ENCODE data around the gene PRSS1. TPM values are rescaled to one million over a fixed set of nuclear protein-coding genes. Genes with fewer than 3 reads are reported as not detected.
"Not testable (repeated sequence)": the region's sequence is repeated elsewhere in the genome, so short reads cannot be mapped to it uniquely, and the experiment has no call there.

PRSS1 gene
- not detected in 2 replicates for total RNA-seq

DNA sequence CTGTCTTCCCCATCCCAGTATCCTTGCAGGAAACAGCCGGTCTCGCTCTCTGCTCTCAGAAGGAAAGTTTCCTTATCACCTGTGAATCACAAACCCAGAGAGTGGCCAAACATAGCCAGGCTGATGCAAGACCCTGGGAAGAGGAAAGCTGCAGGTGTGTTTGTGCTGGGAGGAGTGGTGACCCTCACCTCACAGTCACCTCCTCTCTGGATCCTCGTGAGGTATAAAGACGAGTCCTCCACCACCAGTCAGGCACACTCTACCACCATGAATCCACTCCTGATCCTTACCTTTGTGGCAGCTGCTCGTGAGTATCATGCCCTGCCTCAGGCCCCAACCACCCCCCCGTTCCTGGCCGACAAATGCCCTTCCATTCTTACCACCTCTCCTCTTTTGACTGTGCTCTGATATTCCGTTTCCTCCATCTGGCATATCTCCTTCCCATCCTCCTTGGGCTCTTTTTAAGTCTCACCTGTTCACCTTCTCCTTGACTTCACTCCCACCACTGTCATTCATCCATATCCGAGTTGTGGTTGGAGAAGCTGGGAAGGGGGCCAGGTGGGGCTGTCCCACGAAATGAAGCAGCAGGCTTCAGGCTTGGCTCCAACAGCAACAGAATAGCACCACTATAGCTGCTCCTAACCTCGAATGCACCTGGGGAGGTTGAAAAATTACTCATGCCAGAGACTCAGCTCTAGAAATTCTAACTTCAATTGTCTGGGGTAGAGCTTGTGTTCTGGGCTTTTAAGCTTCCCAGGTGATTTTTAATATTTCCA, at the start of gene PRSS1:
PRSS1 (plus strand) TSS at position 255 of the 776 bp plus-strand sequence; CDS start at position 268, 13 bp downstream.
- DNase-seq (ENCODE audit: low read depth, low spot score): no peak

- not testable (repeated sequence) for DNase-seq (ENCODE audit: low read depth, low spot score)
Observed at GRCh38 chr7:142700935-142701334, 48.3 kb upstream of the PRSS1 start.

DNA sequence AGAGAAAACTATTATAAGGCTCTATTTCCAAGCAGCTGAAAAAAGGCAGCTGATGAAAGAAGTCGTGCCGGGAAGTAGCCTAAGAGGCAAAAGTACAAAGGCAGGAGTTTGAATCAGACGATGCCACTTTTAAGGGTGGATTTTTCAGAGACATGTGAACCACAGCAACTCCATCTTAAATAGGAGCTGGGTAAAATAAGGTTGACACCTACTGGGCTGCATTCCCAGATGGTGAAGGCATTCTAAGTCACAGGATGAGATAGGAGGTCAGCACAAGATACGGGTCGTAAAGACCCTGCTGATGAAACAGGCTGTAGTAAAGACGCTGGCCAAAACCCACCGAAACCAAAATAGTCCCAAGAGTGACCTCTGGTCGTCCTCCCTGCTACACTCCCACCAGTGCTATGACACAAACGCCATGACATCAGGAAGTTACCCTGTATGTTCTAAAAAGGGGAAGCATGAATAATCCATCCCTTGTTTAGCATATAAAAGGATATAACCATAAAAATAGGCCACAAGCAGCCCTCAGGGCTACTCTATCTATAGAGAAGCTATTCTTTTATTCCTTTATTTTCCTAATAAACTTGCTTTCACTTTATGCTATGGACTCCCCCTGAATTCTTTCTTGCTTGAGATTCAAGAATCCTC, 45.5 kb upstream of the PRSS1 start:
- no peak for DNase-seq (ENCODE audit: low read depth, low spot score)

DNA sequence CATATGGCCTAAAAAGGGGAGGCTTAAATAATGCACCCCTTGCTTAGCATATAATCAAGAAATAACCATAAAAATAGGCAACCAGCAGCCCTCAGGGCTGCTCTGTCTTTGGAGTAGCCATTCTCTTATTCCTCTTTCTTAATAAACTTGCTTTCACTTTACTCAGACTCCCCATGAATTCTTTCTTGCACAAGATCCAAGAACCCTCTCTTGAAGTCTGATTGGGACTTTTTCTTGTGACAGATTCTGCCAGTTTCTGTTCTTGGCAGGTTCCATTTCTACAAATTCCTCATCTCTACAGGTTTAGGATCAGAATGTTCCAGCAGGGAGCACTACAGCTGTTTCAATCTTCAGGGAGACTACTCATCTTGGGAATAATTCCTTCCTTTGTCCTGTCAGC, 40.5 kb upstream of the PRSS1 start:
- not testable (repeated sequence) for DNase-seq (ENCODE audit: low read depth, low spot score)

DNA sequence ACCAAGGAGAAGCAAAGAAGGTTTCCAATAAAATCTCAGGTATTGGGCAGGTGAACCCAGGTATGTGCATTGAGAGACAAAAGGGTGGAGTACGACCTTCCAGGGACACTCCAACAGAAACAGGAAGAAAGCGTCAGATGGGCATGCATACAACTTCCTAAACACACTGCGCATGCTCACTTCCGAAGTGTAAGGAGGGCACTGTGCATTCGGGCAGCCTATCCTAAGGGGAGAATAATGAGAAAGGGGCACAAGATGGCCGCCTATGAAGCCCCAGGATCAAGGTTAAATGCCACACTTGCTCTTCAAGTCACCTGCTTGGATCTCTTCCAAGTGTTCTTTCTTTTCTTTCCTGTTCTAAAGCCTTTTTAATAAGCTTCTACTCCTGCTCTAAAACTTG, 39.4 kb upstream of the PRSS1 start:
- DNase-seq (ENCODE audit: low read depth, low spot score): no peak

DNA sequence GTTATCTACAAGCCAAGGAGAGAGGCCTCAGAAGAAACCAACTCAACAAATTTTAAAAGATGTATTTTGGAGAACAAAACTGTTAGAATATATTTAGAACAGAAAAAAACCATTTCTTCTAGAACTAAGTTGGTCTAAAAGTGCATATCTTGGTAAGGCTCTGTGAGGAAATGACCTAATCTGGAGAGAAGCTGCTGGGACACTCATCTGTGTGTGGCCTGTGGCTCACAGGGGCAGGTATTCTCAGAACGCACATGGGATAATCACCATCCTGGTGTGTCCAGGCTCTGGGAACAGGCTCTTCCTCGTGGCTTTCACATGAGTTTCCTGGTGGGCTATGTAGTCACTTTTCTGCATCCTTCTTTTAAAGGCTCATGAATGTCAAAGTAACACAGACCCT, 38.1 kb upstream of the PRSS1 start:
- no peak for DNase-seq (ENCODE audit: low read depth, low spot score)

DNA sequence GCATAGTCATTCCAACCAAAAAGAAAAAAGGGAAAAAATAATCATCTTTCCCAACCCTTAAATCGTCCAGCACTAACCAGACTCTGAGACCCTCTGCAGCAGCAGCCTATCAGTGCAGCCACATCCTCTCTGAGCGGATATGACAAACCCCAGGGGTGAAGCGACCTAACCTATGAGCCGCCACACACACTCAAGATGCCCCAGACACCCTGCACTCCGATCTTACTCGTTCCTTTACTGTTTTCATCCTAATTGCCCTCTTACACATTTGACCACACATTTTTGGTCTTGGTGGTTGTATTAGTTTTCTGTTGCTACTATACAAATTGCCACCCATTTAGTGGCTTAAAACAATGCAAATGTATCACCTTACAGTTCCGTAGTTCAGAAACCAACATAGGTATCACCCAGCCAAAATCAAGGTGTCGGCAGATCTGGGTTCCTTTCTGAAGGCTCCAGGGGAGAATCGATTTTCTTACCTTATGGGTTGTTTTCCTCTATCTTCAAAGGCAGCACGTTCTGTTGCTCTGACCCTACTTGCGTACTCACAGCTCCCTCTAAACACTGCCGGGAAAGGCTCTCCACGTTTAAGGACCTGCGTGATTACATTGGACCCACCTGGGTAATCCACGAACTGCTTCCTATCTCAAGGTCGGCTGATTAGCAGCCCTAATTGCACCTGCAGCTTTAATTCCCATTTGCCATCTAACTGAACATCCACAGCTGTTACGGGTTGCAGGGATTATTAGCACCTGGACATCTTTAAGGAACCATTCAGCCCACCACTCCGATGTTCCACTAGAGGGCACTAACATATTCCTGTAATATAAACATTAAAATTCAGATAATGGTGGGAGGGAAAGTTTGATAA, 37.3 kb upstream of the PRSS1 start:
- no peak for DNase-seq (ENCODE audit: low read depth, low spot score)

- DNase-seq (ENCODE audit: low read depth, low spot score): no peak
Observed at GRCh38 chr7:142712617-142712957, 36.7 kb upstream of the PRSS1 start.

GRCh38 chr7:142714375-142714774, 34.9 kb upstream of the PRSS1 start:
- DNase-seq (ENCODE audit: low read depth, low spot score): peak; percentile 82

DNA sequence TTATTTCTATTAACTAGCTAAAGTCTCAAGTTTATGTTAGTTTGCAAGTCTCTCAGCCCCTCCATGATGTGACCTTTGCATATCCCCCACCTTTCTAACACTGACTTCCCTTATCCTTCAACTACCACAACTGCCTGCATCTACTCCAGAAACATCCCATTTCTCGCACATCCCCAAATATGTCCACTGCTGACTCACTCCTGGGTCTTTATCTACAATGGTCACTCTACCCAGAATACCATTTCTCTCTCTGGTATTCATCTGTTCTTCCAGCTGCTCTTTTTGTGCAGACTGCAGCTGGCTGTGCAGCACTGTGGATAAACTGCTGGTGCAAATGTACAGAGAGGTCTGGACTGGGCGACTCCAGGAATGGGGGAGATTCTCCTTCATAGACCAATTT, 32.7 kb upstream of the PRSS1 start:
- DNase-seq (ENCODE audit: low read depth, low spot score): no peak

GRCh38 chr7:142717453-142717852, 31.8 kb upstream of the PRSS1 start:
- no peak for DNase-seq (ENCODE audit: low read depth, low spot score)

DNA sequence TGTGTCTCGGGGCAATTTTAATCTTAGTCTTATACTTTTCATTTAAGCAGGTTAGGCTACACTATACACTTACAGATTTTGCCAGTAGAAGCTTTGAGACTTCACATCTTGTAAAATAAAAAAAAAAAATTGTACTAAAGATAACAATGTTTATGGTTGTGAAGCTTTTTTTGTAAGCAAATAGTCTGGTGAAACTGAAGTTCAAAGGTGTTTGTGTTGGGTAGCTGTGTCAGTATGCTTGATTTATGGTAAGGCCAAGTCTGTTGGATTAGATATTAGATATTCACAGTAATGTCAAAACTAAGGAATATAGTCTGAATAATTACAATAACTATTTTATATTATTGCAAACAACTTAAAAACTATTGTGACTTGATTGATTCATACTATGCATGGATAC, 31.0 kb upstream of the PRSS1 start:
- no peak for DNase-seq (ENCODE audit: low read depth, low spot score)

GRCh38 chr7:142720172-142720773, 29.0 kb upstream of the PRSS1 start:
- no peak for DNase-seq (ENCODE audit: low read depth, low spot score)

DNA sequence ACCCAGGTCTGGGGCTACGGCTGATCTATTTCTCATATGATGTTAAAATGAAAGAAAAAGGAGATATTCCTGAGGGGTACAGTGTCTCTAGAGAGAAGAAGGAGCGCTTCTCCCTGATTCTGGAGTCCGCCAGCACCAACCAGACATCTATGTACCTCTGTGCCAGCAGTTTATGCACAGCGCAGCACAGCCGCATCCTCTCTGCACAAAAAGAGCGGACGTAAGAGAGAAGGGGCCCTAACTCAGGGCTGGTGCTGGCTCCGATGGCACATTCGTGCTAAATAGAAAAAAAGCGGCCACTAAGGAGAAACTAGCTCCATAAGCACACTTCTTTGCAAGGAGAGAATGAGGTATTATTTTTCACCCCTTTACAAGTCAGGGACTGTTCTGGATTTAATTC, 28.3 kb upstream of the PRSS1 start:
- no peak for DNase-seq (ENCODE audit: low read depth, low spot score)

GRCh38 chr7:142722248-142722794, 27.0 kb upstream of the PRSS1 start:
- DNase-seq (ENCODE audit: low read depth, low spot score): no peak

GRCh38 chr7:142733271-142733670, 16.0 kb upstream of the PRSS1 start:
- DNase-seq (ENCODE audit: low read depth, low spot score): no peak

DNA sequence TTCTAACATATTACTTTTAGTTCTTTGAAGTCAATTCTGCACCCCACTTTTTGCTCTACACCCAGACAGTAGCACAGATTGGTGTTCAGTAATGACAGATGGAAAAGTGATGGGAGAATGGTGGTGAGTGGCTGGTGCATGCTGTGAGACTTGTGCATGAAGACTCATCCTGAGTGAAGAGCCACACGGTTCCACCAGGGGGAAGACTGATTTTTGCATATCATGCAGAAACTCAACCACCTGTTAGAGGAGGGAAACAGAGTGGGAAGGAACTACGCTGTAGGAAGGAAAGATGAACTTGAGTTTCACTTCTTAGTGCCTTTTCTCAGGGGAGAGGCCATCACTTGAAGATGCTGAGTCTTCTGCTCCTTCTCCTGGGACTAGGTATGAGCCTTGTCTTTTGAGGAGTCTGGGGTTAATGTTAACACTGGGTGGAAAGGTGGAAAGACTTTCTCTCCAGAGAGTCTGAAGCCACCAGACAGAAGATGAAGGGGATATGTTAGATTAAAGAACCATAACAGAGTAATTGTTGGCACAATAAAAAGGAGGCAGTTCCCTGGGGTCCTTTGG, 9.3 kb upstream of the PRSS1 start:
- no peak for DNase-seq (ENCODE audit: low read depth, low spot score)

DNA sequence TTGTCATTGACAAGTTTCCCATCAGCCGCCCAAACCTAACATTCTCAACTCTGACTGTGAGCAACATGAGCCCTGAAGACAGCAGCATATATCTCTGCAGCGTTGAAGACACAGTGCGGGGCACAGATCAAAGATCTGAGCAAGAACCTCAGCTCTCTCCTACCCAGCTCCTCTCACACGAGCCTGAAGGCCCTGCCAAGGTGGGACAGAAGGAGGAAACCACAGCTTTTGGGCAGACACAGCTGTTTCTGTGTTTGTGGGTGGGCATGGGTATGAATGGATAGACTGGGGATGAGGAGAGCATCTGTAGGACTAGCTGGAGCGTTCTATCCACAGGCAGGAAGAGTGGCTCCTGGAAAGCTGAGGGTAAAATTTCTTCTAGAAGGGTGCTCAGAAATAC, 8.5 kb upstream of the PRSS1 start:
- no peak for DNase-seq (ENCODE audit: low read depth, low spot score)

DNA sequence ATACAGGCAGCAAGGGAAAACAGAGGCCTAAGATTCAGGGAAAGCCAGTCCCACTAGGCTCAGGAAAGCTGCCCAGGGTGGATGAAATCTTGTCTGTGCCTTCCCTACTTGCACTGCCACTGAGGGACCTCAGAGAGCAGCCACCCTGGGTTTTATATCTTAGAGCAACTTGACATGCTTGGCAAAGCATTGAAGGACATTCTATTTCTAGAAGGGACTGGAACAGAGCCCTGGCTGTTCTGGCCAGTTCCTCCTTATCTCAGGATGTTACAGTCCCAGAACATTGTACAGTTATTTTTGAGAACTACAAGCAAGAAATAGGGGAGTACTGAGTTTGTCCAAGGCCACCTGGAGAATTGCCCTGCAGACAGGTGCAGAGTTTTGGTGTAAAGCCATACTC, 7.3 kb upstream of the PRSS1 start:
- not testable (repeated sequence) for DNase-seq (ENCODE audit: low read depth, low spot score)

- DNase-seq (ENCODE audit: low read depth, low spot score): no peak
Observed at GRCh38 chr7:142745091-142745635, 4.1 kb upstream of the PRSS1 start.

DNA sequence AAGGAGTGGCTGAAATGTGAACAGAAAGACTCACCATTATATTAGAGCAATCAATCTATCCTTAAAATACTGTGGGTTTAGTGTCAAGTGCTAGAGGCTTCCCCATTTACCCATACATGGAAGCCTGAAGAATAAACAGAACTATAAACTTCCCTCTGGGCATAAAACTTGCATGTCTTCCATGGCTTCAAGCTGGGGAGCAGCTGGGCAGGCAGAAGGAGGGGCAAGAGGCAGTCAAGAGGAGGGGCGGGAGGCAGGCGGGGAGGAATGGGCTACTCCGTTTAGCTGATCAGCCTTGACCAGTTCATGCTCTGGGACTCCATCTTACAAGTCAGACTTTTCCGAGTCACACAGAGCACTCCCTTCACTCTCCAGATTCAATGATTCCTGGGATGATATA, 3.5 kb upstream of the PRSS1 start:
- DNase-seq (ENCODE audit: low read depth, low spot score): no peak
